ENCODE measurements around the gene SEMA3G.

The SEMA3G gene

GRCh38 chr3:52388348-52388821 lies 56.5 kb downstream of the SEMA3G start:
- Mint-ChIP-seq H3K4me3 (no peak overlapping the region), H3K27me3 (ENCODE audit: low read depth) (no peaks in the 10 kb centered on the region), H3K27ac (no peak overlapping the region), H3K36me3 (ENCODE audit: low read depth) (peaks cover 6% of the 10 kb centered on the region), H3K4me1 (ENCODE audit: low read depth) (no peaks in the 10 kb centered on the region), H3K9me3 (no peaks in the 10 kb centered on the region)
- DNase-seq (ENCODE audit: low spot score), result no peak

- no peak for DNase-seq (ENCODE audit: low spot score)
- no peak overlapping the region for H3K27ac Mint-ChIP-seq
- H3K4me1 Mint-ChIP-seq (ENCODE audit: low read depth), result no peaks in the 10 kb centered on the region
- no peaks in the 10 kb centered on the region for H3K9me3 Mint-ChIP-seq
- no peaks in the 10 kb centered on the region for H3K27me3 Mint-ChIP-seq (ENCODE audit: low read depth)
- H3K4me3 Mint-ChIP-seq, result no peak overlapping the region
- H3K36me3 Mint-ChIP-seq (ENCODE audit: low read depth), result peaks cover 2% of the 10 kb centered on the region
These were observed 57.4 kb downstream of the SEMA3G start for GRCh38 chr3:52387481-52387880.

- no peak for DNase-seq (ENCODE audit: low spot score)
- Mint-ChIP-seq H3K27me3 (ENCODE audit: low read depth) (no peaks in the 10 kb centered on the region), H3K36me3 (ENCODE audit: low read depth) (peaks cover 2% of the 10 kb centered on the region), H3K4me1 (ENCODE audit: low read depth) (no peaks in the 10 kb centered on the region), H3K9me3 (no peaks in the 10 kb centered on the region), H3K27ac (peak overlapping the region; percentile 31), H3K4me3 (no peak overlapping the region)
These were observed 59.7 kb downstream of the SEMA3G start for GRCh38 chr3:52385157-52385556.

- Mint-ChIP-seq H3K27me3 (ENCODE audit: low read depth) (no peaks in the 10 kb centered on the region), H3K36me3 (ENCODE audit: low read depth) (peaks cover 2% of the 10 kb centered on the region), H3K9me3 (no peaks in the 10 kb centered on the region), H3K4me3 (no peak overlapping the region), H3K27ac (no peak overlapping the region), H3K4me1 (ENCODE audit: low read depth) (no peaks in the 10 kb centered on the region)
- DNase-seq (ENCODE audit: low spot score), result no peak
These were observed 60.7 kb downstream of the SEMA3G start for GRCh38 chr3:52384019-52384761.

- no peaks in the 10 kb centered on the region for H3K36me3 Mint-ChIP-seq (ENCODE audit: low read depth)
- no peak overlapping the region for H3K4me3 Mint-ChIP-seq
- H3K27me3 Mint-ChIP-seq (ENCODE audit: low read depth), result no peaks in the 10 kb centered on the region
- H3K4me1 Mint-ChIP-seq (ENCODE audit: low read depth), result no peaks in the 10 kb centered on the region
- DNase-seq (ENCODE audit: low spot score), result no peak
- no peak overlapping the region for H3K27ac Mint-ChIP-seq
- H3K9me3 Mint-ChIP-seq, result no peaks in the 10 kb centered on the region
These were observed 61.5 kb downstream of the SEMA3G start for GRCh38 chr3:52383446-52383845.

Measured in T-helper 2 cell treated with Interferon-gamma antibody and Interleukin-4, amounts not matched to agents 5 μg/mL and 100 μg/mL, for 36 hours (primary cell).